GM18873 (cell line): ENCODE measurements around the gene QSOX1.

Source experiments
- ATAC-seq: cut with Tn5 transposase; IDR thresholded peaks from one replicate; pipeline ENCODE4 v1.9.1; 2021; ENCODE audit warnings: mild to moderate bottlenecking, moderate library complexity, moderate number of reproducible peaks; ENCODE audit not compliant: unreplicated experiment, low FRiP score

Gene QSOX1

GRCh38 chr1:180144659-180145357 is 9.9 kb upstream of the QSOX1 start:
- ATAC-seq: no peak

- no peak for ATAC-seq
Measured at GRCh38 chr1:180145446-180145845, 9.2 kb upstream of the QSOX1 start.

- no peak for ATAC-seq
Measured at GRCh38 chr1:180150982-180151381, 3.7 kb upstream of the QSOX1 start.

- no peak for ATAC-seq
Measured at GRCh38 chr1:180151508-180151907, 3.2 kb upstream of the QSOX1 start.

GRCh38 chr1:180152588-180152987 is 2.1 kb upstream of the QSOX1 start:
- no peak for ATAC-seq

GRCh38 chr1:180153032-180153431 is 1.6 kb upstream of the QSOX1 start:
- no peak for ATAC-seq

- ATAC-seq: no peak
Measured at GRCh38 chr1:180154003-180154324, 705 bp upstream of the QSOX1 start.

- no peak for ATAC-seq
Measured at GRCh38 chr1:180155182-180155682, 563 bp downstream of the QSOX1 start.

GRCh38 chr1:180156201-180156600 is 1.5 kb downstream of the QSOX1 start:
- no peak for ATAC-seq

GRCh38 chr1:180156631-180157091 is 2.0 kb downstream of the QSOX1 start:
- ATAC-seq: no peak

GRCh38 chr1:180157108-180157507 is 2.4 kb downstream of the QSOX1 start:
- no peak for ATAC-seq

- ATAC-seq: no peak
Measured at GRCh38 chr1:180157576-180158057, 2.9 kb downstream of the QSOX1 start.

GRCh38 chr1:180158149-180159147 is 3.8 kb downstream of the QSOX1 start:
- ATAC-seq: no peak

GRCh38 chr1:180160357-180160756 is 5.7 kb downstream of the QSOX1 start:
- ATAC-seq: no peak

GRCh38 chr1:180163041-180163440 is 8.4 kb downstream of the QSOX1 start:
- no peak for ATAC-seq

GRCh38 chr1:180165096-180165495 is 10.4 kb downstream of the QSOX1 start:
- no peak for ATAC-seq

- ATAC-seq: no peak
Measured at GRCh38 chr1:180165509-180166435, 11.1 kb downstream of the QSOX1 start.

GRCh38 chr1:180166436-180166800 is 11.7 kb downstream of the QSOX1 start:
- no peak for ATAC-seq

- no peak for ATAC-seq
Measured at GRCh38 chr1:180167021-180167701, 12.5 kb downstream of the QSOX1 start.
